HL-60 (cell line): ENCODE results near the gene TUBB4B.

Experiments used
- DNase-seq, 2 experiments: peaks; one replicate each; pipeline ENCODE4 v3.0.0-alpha.2; 2010 to 2020; ENCODE audit warnings: low read depth in 1 of 2, low spot score in 1 of 2
- H3K27ac ChIP-seq: fragments of 250-450 bp; sonication (Bioruptor Pico); replicated peaks from 2 replicates; pipeline ENCODE4 v1.5.1; 2020; ENCODE audit warnings: mild to moderate bottlenecking, moderate library complexity
- H3K27me3 ChIP-seq: fragments of 250-450 bp; sonication (Bioruptor Pico); 2 replicates; pipeline ENCODE4 v1.5.1; 2021; ENCODE audit warnings: mild to moderate bottlenecking, moderate library complexity; ENCODE audit not compliant: insufficient read depth, poor library complexity, severe bottlenecking
- H3K4me3 ChIP-seq: replicated peaks from 2 replicates; pipeline ENCODE4 v1.5.1; 2011; ENCODE audit warnings: mild to moderate bottlenecking, control low read depth, low read length; ENCODE audit not compliant: insufficient read depth
- GABPA ChIP-seq: IDR thresholded peaks from 2 replicates; pipeline ENCODE4 v1.6.1; 2012; ENCODE audit warnings: low read depth
- POLR2AphosphoS5 ChIP-seq: IDR thresholded peaks from 2 replicates; pipeline ENCODE4 v1.6.1; 2012; ENCODE audit warnings: low read depth
- SPI1 ChIP-seq: IDR thresholded peaks from 2 replicates; pipeline ENCODE4 v1.6.1; 2012; ENCODE audit warnings: low read depth, mild to moderate bottlenecking, borderline replicate concordance
- TF ChIP-seq, protein P1 (sequence below): IDR thresholded peaks from one replicate; pipeline ENCODE4 v1.5.1; 2011; ENCODE audit warnings: low read length, control low read depth, inconsistent platforms; ENCODE audit not compliant: insufficient read depth
- TF ChIP-seq, protein P2 (sequence below): IDR thresholded peaks from 2 replicates; pipeline ENCODE4 v1.6.1; 2012; ENCODE audit warnings: low read depth; ENCODE audit not compliant: insufficient replicate concordance

Gene TUBB4B

DNA sequence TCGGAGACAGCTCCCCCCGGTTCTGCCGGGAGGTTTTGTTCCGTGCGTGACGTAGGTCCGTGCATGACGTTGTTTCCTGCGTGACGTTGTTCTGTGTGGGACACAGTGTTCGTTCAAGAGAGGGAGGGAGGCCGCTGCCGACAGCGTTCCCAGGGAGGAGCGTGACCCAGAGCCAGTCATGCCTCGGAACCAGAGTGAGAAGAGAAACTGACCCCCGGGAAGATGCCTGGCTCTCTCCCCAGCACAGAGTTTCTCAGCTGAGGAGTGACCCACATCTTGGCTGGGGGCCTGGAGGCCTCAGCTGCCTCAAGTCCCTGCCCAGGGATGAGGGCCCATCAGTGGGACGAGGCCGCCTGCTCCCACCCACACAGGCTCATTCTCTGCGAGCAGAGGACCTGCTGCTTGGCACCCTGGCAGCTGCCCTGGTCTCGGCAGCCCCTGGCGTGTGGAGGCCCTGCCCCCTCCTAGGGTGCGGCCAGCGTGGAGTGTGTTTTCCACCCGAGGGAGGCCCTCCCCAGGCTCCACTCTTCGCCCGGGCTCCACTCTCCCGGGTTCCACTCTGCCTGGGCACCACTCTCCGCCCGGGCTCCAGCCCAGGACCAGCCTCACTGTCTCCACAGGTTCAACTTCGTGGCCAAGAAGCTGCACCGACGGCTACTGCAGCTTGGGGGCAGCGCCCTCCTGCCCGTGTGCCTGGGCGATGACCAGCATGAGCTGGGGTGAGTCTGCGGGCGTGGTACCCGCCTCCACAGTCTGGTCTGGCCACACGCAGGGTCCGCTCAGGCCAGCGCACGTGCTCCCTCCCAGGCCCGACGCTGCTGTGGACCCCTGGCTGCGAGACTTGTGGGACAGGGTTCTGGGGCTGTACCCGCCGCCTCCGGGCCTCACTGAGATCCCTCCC lies 27.7 kb upstream of the TUBB4B start:
- H3K27me3 ChIP-seq = no peaks in the 10 kb centered on the region
- DNase-seq = no peak
- no peak overlapping the region for H3K4me3 ChIP-seq
- H3K27ac ChIP-seq = no peak overlapping the region
- TF ChIP-seq, protein P1, sequence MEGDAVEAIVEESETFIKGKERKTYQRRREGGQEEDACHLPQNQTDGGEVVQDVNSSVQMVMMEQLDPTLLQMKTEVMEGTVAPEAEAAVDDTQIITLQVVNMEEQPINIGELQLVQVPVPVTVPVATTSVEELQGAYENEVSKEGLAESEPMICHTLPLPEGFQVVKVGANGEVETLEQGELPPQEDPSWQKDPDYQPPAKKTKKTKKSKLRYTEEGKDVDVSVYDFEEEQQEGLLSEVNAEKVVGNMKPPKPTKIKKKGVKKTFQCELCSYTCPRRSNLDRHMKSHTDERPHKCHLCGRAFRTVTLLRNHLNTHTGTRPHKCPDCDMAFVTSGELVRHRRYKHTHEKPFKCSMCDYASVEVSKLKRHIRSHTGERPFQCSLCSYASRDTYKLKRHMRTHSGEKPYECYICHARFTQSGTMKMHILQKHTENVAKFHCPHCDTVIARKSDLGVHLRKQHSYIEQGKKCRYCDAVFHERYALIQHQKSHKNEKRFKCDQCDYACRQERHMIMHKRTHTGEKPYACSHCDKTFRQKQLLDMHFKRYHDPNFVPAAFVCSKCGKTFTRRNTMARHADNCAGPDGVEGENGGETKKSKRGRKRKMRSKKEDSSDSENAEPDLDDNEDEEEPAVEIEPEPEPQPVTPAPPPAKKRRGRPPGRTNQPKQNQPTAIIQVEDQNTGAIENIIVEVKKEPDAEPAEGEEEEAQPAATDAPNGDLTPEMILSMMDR = peak; percentile 8
- TF ChIP-seq SPI1 (no peak), GABPA (no peak)
- TF ChIP-seq, protein P2, sequence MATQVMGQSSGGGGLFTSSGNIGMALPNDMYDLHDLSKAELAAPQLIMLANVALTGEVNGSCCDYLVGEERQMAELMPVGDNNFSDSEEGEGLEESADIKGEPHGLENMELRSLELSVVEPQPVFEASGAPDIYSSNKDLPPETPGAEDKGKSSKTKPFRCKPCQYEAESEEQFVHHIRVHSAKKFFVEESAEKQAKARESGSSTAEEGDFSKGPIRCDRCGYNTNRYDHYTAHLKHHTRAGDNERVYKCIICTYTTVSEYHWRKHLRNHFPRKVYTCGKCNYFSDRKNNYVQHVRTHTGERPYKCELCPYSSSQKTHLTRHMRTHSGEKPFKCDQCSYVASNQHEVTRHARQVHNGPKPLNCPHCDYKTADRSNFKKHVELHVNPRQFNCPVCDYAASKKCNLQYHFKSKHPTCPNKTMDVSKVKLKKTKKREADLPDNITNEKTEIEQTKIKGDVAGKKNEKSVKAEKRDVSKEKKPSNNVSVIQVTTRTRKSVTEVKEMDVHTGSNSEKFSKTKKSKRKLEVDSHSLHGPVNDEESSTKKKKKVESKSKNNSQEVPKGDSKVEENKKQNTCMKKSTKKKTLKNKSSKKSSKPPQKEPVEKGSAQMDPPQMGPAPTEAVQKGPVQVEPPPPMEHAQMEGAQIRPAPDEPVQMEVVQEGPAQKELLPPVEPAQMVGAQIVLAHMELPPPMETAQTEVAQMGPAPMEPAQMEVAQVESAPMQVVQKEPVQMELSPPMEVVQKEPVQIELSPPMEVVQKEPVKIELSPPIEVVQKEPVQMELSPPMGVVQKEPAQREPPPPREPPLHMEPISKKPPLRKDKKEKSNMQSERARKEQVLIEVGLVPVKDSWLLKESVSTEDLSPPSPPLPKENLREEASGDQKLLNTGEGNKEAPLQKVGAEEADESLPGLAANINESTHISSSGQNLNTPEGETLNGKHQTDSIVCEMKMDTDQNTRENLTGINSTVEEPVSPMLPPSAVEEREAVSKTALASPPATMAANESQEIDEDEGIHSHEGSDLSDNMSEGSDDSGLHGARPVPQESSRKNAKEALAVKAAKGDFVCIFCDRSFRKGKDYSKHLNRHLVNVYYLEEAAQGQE = no peak

DNA sequence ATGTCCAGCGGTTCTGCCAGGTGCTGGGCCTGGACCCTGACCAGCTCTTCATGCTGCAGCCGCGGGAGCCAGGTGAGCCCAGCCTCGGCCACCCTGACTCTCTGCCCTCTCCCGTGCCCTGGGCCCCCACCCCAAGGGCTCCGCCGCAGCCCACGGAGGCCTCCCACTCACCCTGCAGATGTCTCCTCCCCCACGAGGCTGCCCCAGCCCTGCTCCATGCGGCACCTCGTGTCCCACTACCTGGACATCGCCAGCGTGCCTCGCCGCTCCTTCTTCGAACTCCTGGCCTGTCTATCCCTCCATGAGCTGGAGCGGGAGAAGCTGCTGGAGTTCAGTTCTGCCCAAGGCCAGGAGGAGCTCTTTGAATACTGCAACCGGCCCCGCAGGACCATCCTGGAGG lies 26.5 kb upstream of the TUBB4B start:
- no peak overlapping the region for H3K4me3 ChIP-seq
- 0 out of 2 replicates have a peak, but pooled peaks have one; percentile 5 for TF ChIP-seq POLR2AphosphoS5
- TF ChIP-seq, protein P2 = no peak
- H3K27ac ChIP-seq = no peak overlapping the region
- H3K27me3 ChIP-seq = no peaks in the 10 kb centered on the region
- no peak for DNase-seq

DNA sequence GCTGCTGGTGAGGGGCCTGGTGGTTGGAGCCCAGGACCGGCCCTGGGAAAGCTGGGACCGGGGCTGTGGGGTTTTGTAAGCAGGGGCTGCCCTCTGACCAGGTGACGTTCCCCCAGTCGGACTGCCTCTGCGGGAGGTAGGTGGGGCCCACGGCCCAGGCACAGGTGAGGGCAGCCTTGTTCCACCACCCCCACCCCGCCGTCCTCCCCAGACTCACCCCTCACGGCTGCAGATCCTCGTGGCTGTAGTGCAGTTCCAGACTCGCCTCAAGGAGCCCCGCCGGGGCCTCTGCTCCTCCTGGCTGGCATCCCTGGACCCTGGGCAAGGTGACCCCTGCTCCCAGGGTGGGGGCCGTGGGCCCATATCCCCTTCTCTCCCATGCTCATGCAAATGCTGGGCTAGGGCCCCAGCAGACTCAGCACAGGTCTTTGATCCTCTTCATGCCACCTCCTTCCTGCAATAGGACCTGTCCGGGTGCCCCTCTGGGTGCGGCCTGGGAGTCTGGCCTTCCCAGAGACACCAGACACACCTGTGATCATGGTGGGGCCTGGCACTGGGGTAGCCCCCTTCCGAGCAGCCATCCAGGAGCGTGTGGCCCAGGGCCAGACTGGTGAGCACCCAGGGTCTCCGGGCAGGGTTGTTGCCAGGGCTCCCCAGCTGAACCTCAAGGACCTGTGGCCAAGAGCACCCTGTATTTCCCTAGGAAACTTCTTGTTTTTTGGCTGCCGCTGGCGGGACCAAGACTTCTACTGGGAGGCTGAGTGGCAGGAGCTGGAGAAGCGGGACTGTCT lies 25.7 kb upstream of the TUBB4B start:
- no peak for DNase-seq
- H3K4me3 ChIP-seq = no peak overlapping the region
- no peaks in the 10 kb centered on the region for H3K27me3 ChIP-seq
- TF ChIP-seq SPI1 = no peak
- H3K27ac ChIP-seq = no peak overlapping the region

DNA sequence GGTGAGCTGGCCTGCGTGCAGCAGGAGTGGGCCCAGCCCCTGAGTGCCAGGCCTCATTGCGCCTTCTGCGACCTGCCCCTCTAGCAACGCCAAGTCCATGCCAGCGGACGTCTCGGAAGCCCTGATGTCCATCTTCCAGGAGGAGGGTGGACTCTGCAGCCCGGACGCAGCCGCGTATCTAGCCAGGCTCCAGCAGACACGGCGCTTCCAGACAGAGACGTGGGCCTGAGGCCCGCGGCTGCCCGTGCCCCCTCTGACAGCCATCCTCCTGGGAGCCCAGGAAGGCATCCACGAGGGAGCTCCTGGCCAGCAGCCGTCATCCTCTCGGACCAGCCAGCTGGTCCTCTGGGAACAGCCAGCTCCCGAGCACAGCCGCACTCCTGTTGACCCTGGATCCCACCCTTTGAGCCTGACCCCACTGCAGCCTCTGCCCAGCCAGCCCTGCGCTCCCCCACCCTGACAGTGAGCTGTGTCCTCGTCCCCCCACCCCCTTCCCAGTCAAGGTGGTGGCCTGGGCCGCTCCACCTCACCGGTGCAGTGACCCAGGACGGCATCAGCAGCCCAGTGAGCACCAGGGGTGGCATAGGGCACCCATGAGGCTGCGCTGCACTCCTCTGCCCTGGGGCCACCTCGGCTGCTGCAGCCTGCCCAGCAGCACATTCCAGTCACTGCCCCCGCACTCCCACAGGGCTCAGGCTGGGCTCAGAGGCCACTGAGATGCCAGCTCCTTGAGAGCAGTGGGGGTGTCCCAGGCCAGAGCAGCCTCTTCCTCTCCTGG lies 24.7 kb upstream of the TUBB4B start:
- H3K4me3 ChIP-seq = no peak overlapping the region
- no peak overlapping the region for H3K27ac ChIP-seq
- H3K27me3 ChIP-seq = no peaks in the 10 kb centered on the region
- TF ChIP-seq POLR2AphosphoS5 (no peak), GABPA (no peak), SPI1 (no peak)
- TF ChIP-seq, protein P2 = no peak
- TF ChIP-seq, protein P1 = no peak
- no peak for DNase-seq
